A549 (cell line): Measurements from ENCODE around the gene CPZ. TPM values are rescaled to one million over a fixed set of nuclear protein-coding genes. Genes with fewer than 3 reads are reported as not detected.

Experiments used
- ATAC-seq, 2 experiments: fragments of 200-7000 bp in 1 of 2; fragments of >200 bp in 1 of 2; cut with Nextera tagmentation in 1 of 2; cut with Tn5 transposase in 1 of 2; 3 replicates each; pipeline versions ENCODE4 v1.8.0 to v1.9.1; 2018 to 2020; ENCODE audit warnings: mild to moderate bottlenecking in 1 of 2, moderate library complexity in 1 of 2
- CTCF ChIA-PET: fragments of 300-600 bp; sonication (Branson Sonifier 250); formaldehyde crosslinking; extraction: SDS; loops from one replicate; lab custom pipeline; 2021; ENCODE audit warnings: antibody characterized with exemption, inconsistent platforms; lab: Yijun Ruan, JAX
- POLR2A ChIA-PET: fragments of 350-600 bp; formaldehyde crosslinking; extraction: SDS; loops from one replicate; lab custom pipeline; 2021; ENCODE audit warnings: antibody characterized with exemption, inconsistent platforms; lab: Yijun Ruan, JAX
- DNase-seq, 2 experiments: peaks; one replicate each; pipeline versions ENCODE4 v3.0.0 to v3.0.0-alpha.2; 2011 to 2016; ENCODE audit warnings: low read depth in 1 of 2, low spot score in 1 of 2
- FAIRE-seq: peaks from 2 replicates; lab custom pipeline; 2011; peaks lifted over from hg19 to GRCh38; lab: Jason Lieb, UNC
- H3K27ac ChIP-seq, 2 experiments: fragments of >200 bp; sonication (Bioruptor Twin); formaldehyde crosslinking; 3 replicates each; pipeline ENCODE4 v1.5.1; 2016 to 2017
- H3K4me1 ChIP-seq: fragments of >200 bp; sonication (Bioruptor Twin); formaldehyde crosslinking; 3 replicates; pipeline ENCODE4 v1.6.1; 2016
- H3K4me2 ChIP-seq: fragments of >200 bp; sonication (Bioruptor Twin); formaldehyde crosslinking; 3 replicates; pipeline ENCODE4 v1.6.1; 2016
- H3K4me3 ChIP-seq: fragments of >200 bp; sonication (Bioruptor Twin); formaldehyde crosslinking; 3 replicates; pipeline ENCODE4 v1.5.1; 2016
- H3K9me3 ChIP-seq: fragments of >200 bp; sonication (Bioruptor Twin); formaldehyde crosslinking; 3 replicates; pipeline ENCODE4 v1.6.1; 2016
- CEBPB ChIP-seq, 2 experiments: fragments of >200 bp in 1 of 2; sonication (Bioruptor Twin) in 1 of 2; formaldehyde crosslinking in 1 of 2; IDR thresholded peaks; 2 replicates each; pipeline ENCODE4 v1.6.1; 2012 to 2016
- CHD2 ChIP-seq: fragments of 150-350 bp; IDR thresholded peaks from 2 replicates; pipeline ENCODE4 v1.6.1; 2014; ENCODE audit warnings: low read length; ENCODE audit not compliant: partially characterized antibody
- EHF ChIP-seq: fragments of 250-450 bp; sonication (Bioruptor Pico); IDR thresholded peaks from 2 replicates; pipeline ENCODE4 v1.5.0; 2020; ENCODE audit warnings: mild to moderate bottlenecking
- EHMT2 ChIP-seq: fragments of 200-600 bp; sonication (generic); IDR thresholded peaks from 2 replicates; pipeline ENCODE4 v1.6.1; 2016; ENCODE audit warnings: antibody characterized with exemption, low read depth, mild to moderate bottlenecking, moderate library complexity
- EP300 ChIP-seq, 2 experiments: fragments of >200 bp; sonication (Bioruptor Twin); formaldehyde crosslinking; IDR thresholded peaks; 2 replicates in 1 of 2; 3 replicates in 1 of 2; pipeline ENCODE4 v1.6.1; 2016 to 2017
- FOSB ChIP-seq: fragments of 250-450 bp; sonication (Bioruptor Pico); IDR thresholded peaks from 2 replicates; pipeline ENCODE4 v1.5.0; 2020; ENCODE audit warnings: mild to moderate bottlenecking, moderate library complexity
- FOSL2 ChIP-seq, 2 experiments: fragments of 450-650 bp in 1 of 2; fragments of >200 bp in 1 of 2; sonication (Bioruptor Twin) in 1 of 2; formaldehyde crosslinking; IDR thresholded peaks; 2 replicates each; pipeline versions ENCODE4 v1.5.0 to v1.6.1; 2016 to 2020; ENCODE audit warnings: mild to moderate bottlenecking in 1 of 2, moderate library complexity in 1 of 2
- GATA3 ChIP-seq: IDR thresholded peaks from 2 replicates; pipeline ENCODE4 v1.6.1; 2012; ENCODE audit warnings: borderline replicate concordance
- HDAC2 ChIP-seq: fragments of 200-600 bp; sonication (generic); IDR thresholded peaks from 2 replicates; pipeline ENCODE4 v1.6.1; 2016
- HEYL ChIP-seq: fragments of 250-450 bp; sonication (Bioruptor Pico); IDR thresholded peaks from 2 replicates; pipeline ENCODE4 v1.8.0; 2021; ENCODE audit warnings: mild to moderate bottlenecking, moderate library complexity
- HOXA7 ChIP-seq: fragments of 250-450 bp; sonication (Bioruptor Pico); IDR thresholded peaks from 2 replicates; pipeline ENCODE4 v1.5.0; 2020; ENCODE audit warnings: mild to moderate bottlenecking, moderate library complexity
- HOXB5 ChIP-seq: fragments of 250-450 bp; sonication (Bioruptor Pico); IDR thresholded peaks from 2 replicates; pipeline ENCODE4 v1.5.0; 2020; ENCODE audit warnings: mild to moderate bottlenecking, moderate library complexity
- JUNB ChIP-seq: fragments of >200 bp; sonication (Bioruptor Twin); formaldehyde crosslinking; IDR thresholded peaks from 2 replicates; pipeline ENCODE4 v1.6.1; 2016
- MAZ ChIP-seq: fragments of 150-350 bp; IDR thresholded peaks from 2 replicates; pipeline ENCODE4 v1.6.1; 2014; ENCODE audit warnings: antibody characterized with exemption, low read depth, low read length, borderline replicate concordance
- NPAS2 ChIP-seq: fragments of 250-450 bp; sonication (Bioruptor Pico); IDR thresholded peaks from 2 replicates; pipeline ENCODE4 v1.8.0; 2022; ENCODE audit warnings: mild to moderate bottlenecking, moderate library complexity, borderline replicate concordance
- NR3C1 ChIP-seq: fragments of >200 bp; sonication (Bioruptor Twin); formaldehyde crosslinking; IDR thresholded peaks from 3 replicates; pipeline ENCODE4 v1.6.1; 2017
- PHF8 ChIP-seq: fragments of 200-600 bp; sonication (generic); IDR thresholded peaks from 2 replicates; pipeline ENCODE4 v1.6.1; 2016; ENCODE audit warnings: low read depth, mild to moderate bottlenecking, antibody characterized with exemption, moderate library complexity, borderline replicate concordance
- POLR2A ChIP-seq: IDR thresholded peaks from 2 replicates; pipeline ENCODE4 v1.6.1; 2012; ENCODE audit warnings: mild to moderate bottlenecking, low read length
- POLR2AphosphoS2 ChIP-seq: conservative IDR thresholded peaks from 2 replicates; pipeline ENCODE4 v1.6.1; 2012; ENCODE audit warnings: low read length, improper control_type of control experiment, inconsistent platforms
- RAD21 ChIP-seq, 2 experiments: fragments of >200 bp in 1 of 2; sonication (Bioruptor Twin) in 1 of 2; formaldehyde crosslinking in 1 of 2; IDR thresholded peaks in 1 of 2; conservative IDR thresholded peaks in 1 of 2; 2 replicates in 1 of 2; 3 replicates in 1 of 2; pipeline ENCODE4 v1.6.1; 2012 to 2018; ENCODE audit warnings: inconsistent platforms in 1 of 2
- RARB ChIP-seq: fragments of 250-450 bp; sonication (Bioruptor Pico); IDR thresholded peaks from 2 replicates; pipeline ENCODE4 v1.8.0; 2021; ENCODE audit warnings: mild to moderate bottlenecking, moderate library complexity
- SREBF2 ChIP-seq: fragments of 450-650 bp; IDR thresholded peaks from 2 replicates; pipeline ENCODE4 v1.6.1; 2014; ENCODE audit warnings: mild to moderate bottlenecking, moderate library complexity
- ZC3H11A ChIP-seq: fragments of 450-650 bp; IDR thresholded peaks from 2 replicates; pipeline ENCODE4 v1.6.1; 2014; ENCODE audit warnings: antibody characterized with exemption, mild to moderate bottlenecking
- ZNF302 ChIP-seq: fragments of 250-450 bp; sonication (Bioruptor Pico); IDR thresholded peaks from 2 replicates; pipeline ENCODE4 v1.9.0; 2021; ENCODE audit warnings: inconsistent platforms, mild to moderate bottlenecking, moderate library complexity
- ZSCAN20 ChIP-seq: fragments of 250-450 bp; sonication (Bioruptor Pico); IDR thresholded peaks from 2 replicates; pipeline ENCODE4 v1.8.0; 2022; ENCODE audit warnings: mild to moderate bottlenecking, moderate library complexity
- WGBS: methylation state at CpG from one replicate; pipeline ENCODE4 v1.1.6; 2017; ENCODE audit errors: missing lambda C conversion rate; 5-methylcytosine and 5-hydroxymethylcytosine counted together
- polyA plus RNA-seq, 4 experiments: library from polyadenylated mRNA; depleted of rRNA in 3 of 4; stranded (reverse); fragments of >200 nt; fragmentation: RNase III in 1 of 4; extraction: RNeasy Plus Mini Kit Qiagen cat#74134 plus additional on column Dnase treatment in 1 of 4; gene quantifications; 2 replicates in 3 of 4; 3 replicates in 1 of 4; pipeline ENCODE4 v1.2.3, GENCODE V29; 2011 to 2017
- TF ChIP-seq, protein P1 (sequence below): IDR thresholded peaks from 2 replicates; pipeline ENCODE4 v1.6.1; 2012; ENCODE audit warnings: low read depth, borderline replicate concordance
- TF ChIP-seq, protein P2 (sequence below): IDR thresholded peaks from 2 replicates; pipeline ENCODE4 v1.6.1; 2012

Gene CPZ
- polyA plus RNA-seq, 2 of the 4 experiments (the other 2 are of a cell fraction) = 0.09 to 0.21 TPM

DNA sequence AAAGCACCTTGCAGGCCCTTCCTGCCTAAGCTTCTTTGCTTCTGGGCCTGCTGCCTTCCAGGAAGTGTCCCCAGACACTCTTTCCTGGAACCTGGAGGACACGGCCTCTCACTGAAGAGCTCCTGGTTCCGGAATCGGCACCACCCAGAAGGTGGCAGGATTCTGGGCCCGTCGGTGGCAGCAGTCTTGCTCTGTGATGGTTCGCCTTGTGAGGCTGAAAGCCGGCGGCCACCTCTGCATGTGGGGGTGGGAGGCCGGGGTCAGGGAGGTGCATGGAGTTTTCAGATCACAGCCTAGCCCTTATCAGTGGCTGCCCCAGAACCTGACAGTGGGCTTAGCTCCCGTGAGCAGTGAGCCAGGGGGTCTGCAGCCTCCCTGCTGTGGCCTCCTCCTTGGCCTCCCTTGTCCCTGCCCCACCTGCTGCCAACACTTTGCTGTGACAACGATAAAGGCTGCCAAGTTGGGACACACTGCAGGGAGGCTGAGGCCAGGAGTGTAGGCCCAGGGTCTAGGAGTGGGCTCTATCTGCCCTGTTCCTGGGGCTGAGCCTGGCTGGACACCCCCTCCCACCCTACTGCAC, 43.1 kb upstream of the CPZ start:
- no peak overlapping the region for H3K27ac ChIP-seq
- DNase-seq (no peak), FAIRE-seq (no peak), ATAC-seq (0 out of 6 replicates have a peak, but pooled peaks of 1 of the 2 experiments have one; percentile 31)
- 76% methylated on average over 6 of the region's 11 CpGs for WGBS
- peaks cover 6% of the 10 kb centered on the region; the same call in 1 of the 3 replicates for H3K4me1 ChIP-seq
- H3K4me3 ChIP-seq = no peak overlapping the region
- TF ChIP-seq HEYL (CRISPR knock-in tag) (no peak), CHD2 (no peak), EP300 (IDR thresholded peaks at IDR 0.05) (no peak), ZC3H11A (no peak), SREBF2 (no peak), HOXA7 (no peak), ZNF302 (CRISPR knock-in tag) (no peak), NR3C1 (no peak), GATA3 (no peak), POLR2AphosphoS2 (no peak), PHF8 (no peak), CEBPB (IDR thresholded peaks at IDR 0.05) (no peak), HOXB5 (CRISPR knock-in tag) (no peak), RAD21 (conservative IDR thresholded peaks at IDR 0.05 in 1 of 2, IDR thresholded peaks at IDR 0.05 in 1 of 2) (no peak), FOSB (CRISPR knock-in tag) (no peak), HDAC2 (no peak), NPAS2 (CRISPR knock-in tag) (no peak)
- TF ChIP-seq, protein P1, sequence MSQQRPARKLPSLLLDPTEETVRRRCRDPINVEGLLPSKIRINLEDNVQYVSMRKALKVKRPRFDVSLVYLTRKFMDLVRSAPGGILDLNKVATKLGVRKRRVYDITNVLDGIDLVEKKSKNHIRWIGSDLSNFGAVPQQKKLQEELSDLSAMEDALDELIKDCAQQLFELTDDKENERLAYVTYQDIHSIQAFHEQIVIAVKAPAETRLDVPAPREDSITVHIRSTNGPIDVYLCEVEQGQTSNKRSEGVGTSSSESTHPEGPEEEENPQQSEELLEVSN = no peak
- TF ChIP-seq, protein P2, sequence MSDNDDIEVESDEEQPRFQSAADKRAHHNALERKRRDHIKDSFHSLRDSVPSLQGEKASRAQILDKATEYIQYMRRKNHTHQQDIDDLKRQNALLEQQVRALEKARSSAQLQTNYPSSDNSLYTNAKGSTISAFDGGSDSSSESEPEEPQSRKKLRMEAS = no peak
- no peak overlapping the region for H3K4me2 ChIP-seq
- POLR2A ChIA-PET = no interaction called here
- CTCF ChIA-PET = interaction anchor here (1.2 kb wide), 1 partner anchor 81 kb away, joined by 3 read pairs; no protein-coding TSS in a partner anchor
- H3K9me3 ChIP-seq = no peaks in the 10 kb centered on the region

DNA sequence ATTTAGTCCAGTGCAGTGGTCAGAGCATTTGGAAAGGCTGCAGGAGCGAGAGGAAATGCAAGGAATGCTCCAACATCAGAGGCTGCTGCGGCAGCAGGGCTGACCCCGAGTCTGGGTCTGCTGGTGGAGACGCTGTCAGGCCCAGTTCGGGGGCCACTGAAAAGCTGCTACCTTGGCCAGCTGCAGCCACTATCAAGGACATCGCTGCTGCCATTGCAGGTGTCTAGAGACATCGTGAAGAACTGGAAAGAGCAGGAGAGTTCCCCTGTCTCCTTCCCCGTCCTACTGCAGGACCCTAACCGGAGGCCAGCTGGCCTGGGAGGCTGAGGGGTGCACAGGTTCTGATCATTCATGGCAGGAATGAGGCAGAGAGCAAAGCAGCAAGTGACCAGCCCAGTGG, 41.9 kb upstream of the CPZ start:
- H3K4me2 ChIP-seq = no peak overlapping the region
- CTCF ChIA-PET = interaction anchor here (0.9 to 1.3 kb wide), 3 partner anchors 17 to 57 kb away, joined by 3 to 5 read pairs (median 5); no protein-coding TSS in a partner anchor
- no peak overlapping the region for H3K27ac ChIP-seq
- no peak for FAIRE-seq
- POLR2A ChIA-PET = no interaction called here
- no peak for DNase-seq
- 69% methylated on average over 6 of the region's 9 CpGs for WGBS
- no peak overlapping the region for H3K4me3 ChIP-seq
- H3K4me1 ChIP-seq = peaks cover 6% of the 10 kb centered on the region; the same call in 1 of the 3 replicates
- no peaks in the 10 kb centered on the region for H3K9me3 ChIP-seq
- TF ChIP-seq CEBPB (IDR thresholded peaks at IDR 0.05) = no peak
- ATAC-seq = no peak

DNA sequence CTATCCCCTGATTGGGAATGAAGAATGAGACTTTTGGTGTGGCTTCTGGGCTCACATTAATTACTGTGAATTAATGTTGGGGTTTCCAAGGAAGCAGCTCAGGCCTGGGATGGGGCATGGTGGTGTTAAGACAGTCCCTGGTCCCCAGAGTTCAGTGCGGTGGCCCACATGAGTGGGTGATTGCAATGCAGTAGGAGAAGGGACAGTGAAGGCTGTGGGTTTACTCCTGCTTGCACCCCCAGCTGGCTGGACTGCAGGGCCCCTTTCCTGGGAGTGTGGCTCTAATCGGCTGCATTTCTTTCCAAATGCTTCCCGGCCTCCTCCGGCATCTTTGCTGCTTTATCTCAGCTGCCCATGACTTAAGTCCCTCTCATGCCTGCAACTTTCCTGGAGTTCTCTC, 40.5 kb upstream of the CPZ start:
- Histone ChIP-seq H3K4me1 (peaks cover 14% of the 10 kb centered on the region; the same call in 2 of the 3 replicates), H3K27ac (no peak overlapping the region), H3K4me2 (no peak overlapping the region), H3K4me3 (no peak overlapping the region), H3K9me3 (no peaks in the 10 kb centered on the region)
- no peak for ATAC-seq
- WGBS = 77% methylated on average over 4 of the region's 4 CpGs
- no peak for FAIRE-seq
- TF ChIP-seq MAZ = no peak
- no peak for TF ChIP-seq JUNB
- TF ChIP-seq POLR2A = no peak
- no peak for TF ChIP-seq NR3C1
- TF ChIP-seq HDAC2 = no peak
- no peak for TF ChIP-seq ZC3H11A
- TF ChIP-seq HOXA7 = no peak
- TF ChIP-seq EHF (CRISPR knock-in tag) = no peak
- no peak for TF ChIP-seq FOSB (CRISPR knock-in tag)
- TF ChIP-seq EHMT2 = no peak
- no peak for TF ChIP-seq FOSL2 (IDR thresholded peaks at IDR 0.05)
- no peak for TF ChIP-seq FOSL2 (CRISPR knock-in tag; IDR thresholded peaks at IDR 0.05)
- no peak for TF ChIP-seq ZSCAN20
- no peak for TF ChIP-seq RARB
- no peak for TF ChIP-seq EP300 (IDR thresholded peaks at IDR 0.05)
- ChIA-PET CTCF (interaction anchor here (1.3 kb wide), 2 partner anchors 55 to 84 kb away, joined by 5 to 6 read pairs; no protein-coding TSS in a partner anchor), POLR2A (no interaction called here)
- DNase-seq = no peak
